ENCODE data around the gene TRIM33. TPM values are rescaled to one million over a fixed set of nuclear protein-coding genes. Genes with fewer than 3 reads are reported as not detected.

TRIM33 gene
- total RNA-seq, 1 experiment from 2014 or later: 53.8 TPM

DNA sequence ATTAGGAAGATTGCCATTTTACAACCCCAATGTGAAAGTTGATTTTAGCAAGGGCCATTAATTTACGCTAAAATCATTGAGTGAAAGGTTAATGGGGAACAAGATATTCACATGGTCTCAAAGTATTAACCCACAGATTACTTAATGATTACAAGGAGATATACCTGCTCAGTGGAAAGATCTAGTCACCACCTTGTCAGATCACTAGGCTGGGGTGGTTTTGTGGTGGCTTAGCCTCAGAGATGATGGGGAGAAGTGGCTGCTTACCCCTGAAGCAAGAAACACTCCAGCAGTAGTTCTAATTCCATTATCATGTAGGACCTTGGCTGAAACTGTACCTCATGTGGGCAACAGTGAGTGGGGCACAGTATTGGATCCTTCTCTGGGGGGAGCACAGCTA is 20.1 kb upstream of the TRIM33 start:
- H3K18ac ChIP-seq (ENCODE audit: insufficient read length, low read depth, low read length): no peak overlapping the region
- H3K4me1 Mint-ChIP-seq: 0 out of 4 replicates have a peak, but pooled peaks cover 2 to 3% of the 10 kb centered on the region in 2 experiments
- H3K4me1 ChIP-seq (ENCODE audit: insufficient read depth, low read length): no peaks in the 10 kb centered on the region
- no peak overlapping the region for H4K91ac ChIP-seq (ENCODE audit: insufficient read length, low read depth, low read length)
- H3K23me2 ChIP-seq (ENCODE audit: insufficient read length, low read depth, low read length, poor library complexity, severe bottlenecking): no peaks in the 10 kb centered on the region
- H3K4me2 ChIP-seq (ENCODE audit: insufficient read depth, insufficient read length, low read length): no peak overlapping the region
- H3K27me3 Mint-ChIP-seq (ENCODE audit: low read depth): no peaks in the 10 kb centered on the region
- H2AK5ac ChIP-seq (ENCODE audit: insufficient read length, low read length): no peak overlapping the region
- H3T11ph ChIP-seq (ENCODE audit: low read length): no peak overlapping the region
- no CpG with 5 or more reads among the region's 1 CpG for WGBS (ENCODE audit: extremely low coverage, insufficient read length, low lambda C conversion rate)
- no peaks in the 10 kb centered on the region for H3K27me3 ChIP-seq (ENCODE audit: insufficient read depth, low read length)
- no peaks in the 10 kb centered on the region; a peak in 1 of 7 replicates for H3K36me3 Mint-ChIP-seq (ENCODE audit: insufficient read depth in 1 of 3, low read depth in 3 of 3)
- H3K79me2 ChIP-seq (ENCODE audit: insufficient read depth, low read length): no peaks in the 10 kb centered on the region
- H2BK12ac ChIP-seq (ENCODE audit: insufficient read length, low read depth, low read length): no peak overlapping the region
- no peak overlapping the region for H3K4ac ChIP-seq (ENCODE audit: low read depth, low read length)
- H3K9me3 Mint-ChIP-seq: no peaks in the 10 kb centered on the region
- H3K9ac ChIP-seq (ENCODE audit: extremely low read depth, insufficient read length, low read length): no peak overlapping the region
- H4K5ac ChIP-seq (ENCODE audit: insufficient read length, low read depth, low read length): no peak overlapping the region
- no peak overlapping the region for H2AFZ ChIP-seq (ENCODE audit: low read length)
- H3K9me3 ChIP-seq (ENCODE audit: control insufficient read depth, low read depth, low read length): no peaks in the 10 kb centered on the region
- H3K4me3 Mint-ChIP-seq: no peak overlapping the region
- no peaks in the 10 kb centered on the region for H4K20me1 ChIP-seq (ENCODE audit: control insufficient read depth, insufficient read depth, insufficient read length)
- H3K23ac ChIP-seq (ENCODE audit: insufficient read length, low read depth, low read length): no peak overlapping the region
- H3K14ac ChIP-seq (ENCODE audit: insufficient read depth, low read length): no peak overlapping the region
- H2BK15ac ChIP-seq (ENCODE audit: low read depth, low read length): no peak overlapping the region
- no peaks in the 10 kb centered on the region for H3K79me1 ChIP-seq (ENCODE audit: insufficient read depth, low read depth, low read length, poor library complexity, severe bottlenecking)
- no peak overlapping the region for H2BK20ac ChIP-seq (ENCODE audit: low read depth, low read length, poor library complexity, severe bottlenecking)
- no peak overlapping the region for H3K27ac ChIP-seq (ENCODE audit: insufficient read length, low read depth, low read length)
- H3K56ac ChIP-seq (ENCODE audit: insufficient read length, low read depth, low read length): no peak overlapping the region
- TF ChIP-seq, protein P1, sequence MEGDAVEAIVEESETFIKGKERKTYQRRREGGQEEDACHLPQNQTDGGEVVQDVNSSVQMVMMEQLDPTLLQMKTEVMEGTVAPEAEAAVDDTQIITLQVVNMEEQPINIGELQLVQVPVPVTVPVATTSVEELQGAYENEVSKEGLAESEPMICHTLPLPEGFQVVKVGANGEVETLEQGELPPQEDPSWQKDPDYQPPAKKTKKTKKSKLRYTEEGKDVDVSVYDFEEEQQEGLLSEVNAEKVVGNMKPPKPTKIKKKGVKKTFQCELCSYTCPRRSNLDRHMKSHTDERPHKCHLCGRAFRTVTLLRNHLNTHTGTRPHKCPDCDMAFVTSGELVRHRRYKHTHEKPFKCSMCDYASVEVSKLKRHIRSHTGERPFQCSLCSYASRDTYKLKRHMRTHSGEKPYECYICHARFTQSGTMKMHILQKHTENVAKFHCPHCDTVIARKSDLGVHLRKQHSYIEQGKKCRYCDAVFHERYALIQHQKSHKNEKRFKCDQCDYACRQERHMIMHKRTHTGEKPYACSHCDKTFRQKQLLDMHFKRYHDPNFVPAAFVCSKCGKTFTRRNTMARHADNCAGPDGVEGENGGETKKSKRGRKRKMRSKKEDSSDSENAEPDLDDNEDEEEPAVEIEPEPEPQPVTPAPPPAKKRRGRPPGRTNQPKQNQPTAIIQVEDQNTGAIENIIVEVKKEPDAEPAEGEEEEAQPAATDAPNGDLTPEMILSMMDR (conservative IDR thresholded peaks at IDR 0.05): no peak
- no peak overlapping the region for H2BK120ac ChIP-seq (ENCODE audit: low read depth, low read length, poor library complexity, severe bottlenecking)
- DNase-seq: no peak
- H2BK5ac ChIP-seq (ENCODE audit: insufficient read length, low read length): no peak overlapping the region
- H4K8ac ChIP-seq (replicated peaks; ENCODE audit: insufficient read length, low read depth, low read length): no peak overlapping the region
- no peak overlapping the region for H3K27ac Mint-ChIP-seq

Data from H9 (cell line).